SK-N-SH (cell line): ENCODE data around the gene PUM1. TPM values are rescaled to one million over a fixed set of nuclear protein-coding genes. Genes with fewer than 3 reads are reported as not detected.
A peak's percentile ranks its signal among the peaks of the same experiment; 100 is the strongest.
"Not testable (repeated sequence)": the region's sequence is repeated elsewhere in the genome, so short reads cannot be mapped to it uniquely, and the experiment has no call there.

Experiments
- CTCF ChIA-PET: fragments of 300-600, 350-600 bp; formaldehyde crosslinking; extraction: SDS; loops from one replicate; lab custom pipeline; 2021; lab: Yijun Ruan, JAX
- POLR2A ChIA-PET: fragments of 350-600 bp; sonication (Branson Sonifier 250); formaldehyde crosslinking; extraction: SDS; loops from one replicate; lab custom pipeline; 2020; ENCODE audit warnings: antibody characterized with exemption, inconsistent platforms; lab: Yijun Ruan, JAX
- DNase-seq: peaks from one replicate; pipeline ENCODE4 v3.0.0; 2012
- H2AFZ ChIP-seq: fragments of 200-600 bp; sonication (generic); 2 replicates; pipeline ENCODE4 v1.8.1; 2016; ENCODE audit warnings: antibody characterized with exemption, mild to moderate bottlenecking, low read depth
- H3F3A ChIP-seq: fragments of 200-600 bp; sonication (generic); replicated peaks from 2 replicates; pipeline ENCODE3; 2016; ENCODE audit warnings: antibody characterized with exemption, mild to moderate bottlenecking; ENCODE audit not compliant: insufficient read depth
- H3K27ac ChIP-seq, 2 experiments: fragments of 200-500 bp in 1 of 2; fragments of 200-600 bp in 1 of 2; sonication (Bioruptor generic) in 1 of 2; sonication (generic), shearing (Covaris generic) in 1 of 2; 2 replicates each; pipeline versions ENCODE4 v1.5.1 to v1.6.1; 2014 to 2016; ENCODE audit warnings: low read depth in 2 of 2, inconsistent platforms in 1 of 2, low read length in 1 of 2, mild to moderate bottlenecking in 1 of 2, mixed read lengths in 1 of 2
- H3K27me3 ChIP-seq: fragments of 200-600 bp; sonication (generic), shearing (Covaris generic); 2 replicates; pipeline ENCODE4 v1.6.1; 2016; ENCODE audit warnings: mixed run types; ENCODE audit not compliant: insufficient read depth
- H3K36me3 ChIP-seq, 2 experiments: fragments of 200-500 bp in 1 of 2; fragments of 200-600 bp in 1 of 2; sonication (Bioruptor generic) in 1 of 2; sonication (generic) in 1 of 2; replicated peaks in 1 of 2; 2 replicates each; pipeline versions ENCODE3 to v1.5.1; 2014 to 2016; ENCODE audit warnings: low read length in 1 of 2, mild to moderate bottlenecking in 1 of 2; ENCODE audit not compliant: insufficient read depth in 2 of 2, control insufficient read depth in 1 of 2
- H3K4me1 ChIP-seq, 2 experiments: fragments of 200-500 bp in 1 of 2; fragments of 200-600 bp in 1 of 2; sonication (Bioruptor generic) in 1 of 2; sonication (generic), shearing (Covaris generic) in 1 of 2; 2 replicates each; pipeline versions ENCODE4 v1.5.1 to v1.6.1; 2014 to 2016; ENCODE audit warnings: low read depth in 1 of 2, low read length in 1 of 2, mixed run types in 1 of 2; ENCODE audit not compliant: insufficient read depth in 2 of 2, control insufficient read depth in 1 of 2
- H3K4me2 ChIP-seq: fragments of 200-600 bp; sonication (generic), shearing (Covaris generic); 2 replicates; pipeline ENCODE4 v1.6.1; 2017; ENCODE audit warnings: mixed run types
- H3K4me3 ChIP-seq, 2 experiments: fragments of 200-500 bp in 1 of 2; fragments of 200-600 bp in 1 of 2; sonication (Bioruptor generic) in 1 of 2; sonication (generic), shearing (Covaris generic) in 1 of 2; 2 replicates each; pipeline versions ENCODE4 v1.5.1 to v1.8.1; 2014 to 2016; ENCODE audit warnings: low read depth in 2 of 2, inconsistent platforms in 1 of 2, low read length in 1 of 2, mild to moderate bottlenecking in 1 of 2, mixed read lengths in 1 of 2, moderate library complexity in 1 of 2
- H3K79me2 ChIP-seq: fragments of 200-600 bp; sonication (generic); 2 replicates; pipeline ENCODE4 v1.8.1; 2017; ENCODE audit warnings: mild to moderate bottlenecking; ENCODE audit not compliant: insufficient read depth
- H3K9ac ChIP-seq: fragments of 200-600 bp; sonication (generic); 2 replicates; pipeline ENCODE4 v1.6.1; 2017; ENCODE audit warnings: mixed run types
- H3K9me2 ChIP-seq: fragments of 200-600 bp; sonication (generic); 2 replicates; pipeline ENCODE4 v1.6.1; 2017; ENCODE audit warnings: mixed run types
- H3K9me3 ChIP-seq: fragments of 200-600 bp; sonication (generic); 2 replicates; pipeline ENCODE4 v1.6.1; 2017; ENCODE audit warnings: mixed run types, mild to moderate bottlenecking, moderate library complexity
- H4K20me1 ChIP-seq: fragments of 200-600 bp; sonication (generic); 2 replicates; pipeline ENCODE4 v1.6.1; 2017; ENCODE audit warnings: mild to moderate bottlenecking, mixed run types; ENCODE audit not compliant: insufficient read depth
- ELF1 ChIP-seq: IDR thresholded peaks from 2 replicates; pipeline ENCODE4 v1.4.0; 2012
- EP300 ChIP-seq, 2 experiments: IDR thresholded peaks; 2 replicates each; pipeline versions ENCODE4 v1.4.0 to v1.6.1; 2012; ENCODE audit warnings: borderline replicate concordance in 1 of 2, low read depth in 1 of 2, low read length in 1 of 2
- FOSL2 ChIP-seq: IDR thresholded peaks from 2 replicates; pipeline ENCODE4 v1.4.0; 2012; ENCODE audit warnings: low read depth, mild to moderate bottlenecking, moderate library complexity, borderline replicate concordance
- JUND ChIP-seq: IDR thresholded peaks from 2 replicates; pipeline ENCODE4 v1.4.0; 2012
- NFIC ChIP-seq: IDR thresholded peaks from 2 replicates; pipeline ENCODE4 v1.4.0; 2012; ENCODE audit warnings: borderline replicate concordance
- NRF1 ChIP-seq: IDR thresholded peaks from 2 replicates; pipeline ENCODE4 v1.6.1; 2012; ENCODE audit warnings: low read depth, mild to moderate bottlenecking, low read length
- PBX3 ChIP-seq: IDR thresholded peaks from 2 replicates; pipeline ENCODE4; 2012
- RFX5 ChIP-seq: IDR thresholded peaks from 2 replicates; pipeline ENCODE4 v1.6.1; 2012; ENCODE audit warnings: mild to moderate bottlenecking, improper control_type of control experiment, low read length
- RXRA ChIP-seq: IDR thresholded peaks from 2 replicates; pipeline ENCODE4 v1.4.0; 2012; ENCODE audit warnings: low read depth, mild to moderate bottlenecking, borderline replicate concordance
- SIN3A ChIP-seq: IDR thresholded peaks from 2 replicates; pipeline ENCODE4 v1.6.1; 2012; ENCODE audit warnings: low read depth, mild to moderate bottlenecking, low read length, moderate library complexity, borderline replicate concordance
- TCF12 ChIP-seq: IDR thresholded peaks from 2 replicates; pipeline ENCODE4 v1.4.0; 2012
- WGBS: methylation state at CpG from one replicate; pipeline ENCODE4 v1.1.6; 2017; ENCODE audit warnings: low lambda C conversion rate; 5-methylcytosine and 5-hydroxymethylcytosine counted together
- polyA plus RNA-seq, 3 experiments: library from polyadenylated mRNA; depleted of rRNA; stranded (reverse); fragments of >200 nt; gene quantifications; 2 replicates each; pipeline ENCODE4 v1.2.3, GENCODE V29; 2012

PUM1 gene
- polyA plus RNA-seq, 1 of the 3 experiments (the other 2 are of a cell fraction), result 66.7 TPM

- peaks cover 28% of the 10 kb centered on the region for H3F3A ChIP-seq
- POLR2A ChIA-PET, result no interaction called here
- TF ChIP-seq JUND (peak; percentile 73), RFX5 (no peak), SIN3A (no peak), ELF1 (no peak), NRF1 (no peak), TCF12 (peak; percentile 97), EP300 (IDR thresholded peaks at IDR 0.05; ENCODE audit: borderline replicate concordance in 1 of 2, low read depth in 1 of 2, low read length in 1 of 2) (peak in 1 of 2 experiments; percentile 61; a peak in 2 of 4 replicates), NFIC (peak; percentile 66), FOSL2 (peak; percentile 85; the same call in 1 of the 2 replicates), RXRA (no peak), PBX3 (peak; percentile 62)
Observed at GRCh38 chr1:31095298-31095981, 29.9 kb upstream of the PUM1 start.

GRCh38 chr1:31088081-31088480 lies 22.6 kb upstream of the PUM1 start:
- not testable (repeated sequence) for H3K9me3 ChIP-seq, H3K27me3 ChIP-seq, H3F3A ChIP-seq, H3K9me2 ChIP-seq, H3K27ac ChIP-seq, H3K4me1 ChIP-seq, H4K20me1 ChIP-seq, H3K4me3 ChIP-seq, H3K79me2 ChIP-seq, H3K4me2 ChIP-seq, H3K9ac ChIP-seq, DNase-seq, H3K36me3 ChIP-seq, H2AFZ ChIP-seq
- WGBS, result 94% methylated on average over 2 of the region's 3 CpGs
- ChIA-PET POLR2A (interaction anchor here (0.7 kb wide), 1 partner anchor 10 kb away, joined by 3 read pairs; no protein-coding TSS in a partner anchor), CTCF (interaction anchor here (0.6 kb wide), 1 partner anchor 12 kb away, joined by 3 read pairs; no protein-coding TSS in a partner anchor)

More at GRCh38 chr1:31095298-31095981, 29.9 kb upstream of the PUM1 start:
- Histone ChIP-seq H3K27ac (peak overlapping the region; percentile 62 to 87; a peak in 3 of 4 replicates), H3K4me2 (peak overlapping the region; percentile 69), H4K20me1 (no peaks in the 10 kb centered on the region), H3K36me3 (no peaks in the 10 kb centered on the region), H3K9ac (peak overlapping the region; percentile 18; the same call in 1 of the 2 replicates), H2AFZ (peak overlapping the region; percentile 69; the same call in 1 of the 2 replicates), H3K27me3 (no peaks in the 10 kb centered on the region), H3K79me2 (no peaks in the 10 kb centered on the region), H3K9me3 (no peaks in the 10 kb centered on the region), H3K4me1 (peaks cover 0 to 16% of the 10 kb centered on the region in 2 experiments; a peak in 3 of 4 replicates), H3K4me3 (0 out of 4 replicates have a peak overlapping the region, but pooled peaks of 1 of the 2 experiments have one; percentile 38), H3K9me2 (no peaks in the 10 kb centered on the region)
- CTCF ChIA-PET, result interaction anchor here (0.7 to 1.3 kb wide), 2 partner anchors 67 to 628 kb away, joined by 3 to 4 read pairs; no protein-coding TSS in a partner anchor
- DNase-seq, result no peak
- 68% methylated on average over 12 of the region's 12 CpGs for WGBS
